ENCODE results near the gene MRPL42. TPM values are rescaled to one million over a fixed set of nuclear protein-coding genes. Genes with fewer than 3 reads are reported as not detected.

MRPL42 gene
- total RNA-seq, 1 experiment from 2014 or later = 121 TPM

DNA sequence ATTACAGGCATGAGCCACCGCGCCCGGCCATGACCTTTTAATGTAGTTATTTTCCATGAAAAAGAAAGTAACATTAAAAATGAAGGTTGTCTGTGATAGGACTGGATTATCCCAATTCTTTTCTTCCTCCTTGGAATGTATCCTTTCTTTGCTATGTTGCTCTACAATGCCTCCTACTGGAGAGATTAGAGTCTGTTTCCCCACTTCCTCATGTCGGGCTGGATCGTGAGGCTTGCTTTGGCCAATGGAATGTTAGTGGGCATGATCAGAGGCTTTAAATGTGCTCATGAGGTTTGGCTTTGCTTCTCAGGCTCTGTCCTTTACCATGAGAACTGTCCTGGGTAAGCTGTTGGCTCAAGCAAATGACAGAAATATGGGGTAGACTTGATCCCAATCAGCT, 70.5 kb downstream of the MRPL42 start:
- POLR2A ChIA-PET = no interaction called here
- H3K4me3 Mint-ChIP-seq = no peak overlapping the region
- no peaks in the 10 kb centered on the region for H3K9me3 Mint-ChIP-seq
- peaks cover 3% of the 10 kb centered on the region for H3K4me1 Mint-ChIP-seq
- no peak for TF ChIP-seq ZBTB21 (CRISPR knock-in tag; IDR thresholded peaks at IDR 0.05; ENCODE audit: borderline replicate concordance)
- TF ChIP-seq ESRRA (CRISPR knock-in tag; IDR thresholded peaks at IDR 0.05; ENCODE audit: borderline replicate concordance) = no peak
- TF ChIP-seq, protein P1, sequence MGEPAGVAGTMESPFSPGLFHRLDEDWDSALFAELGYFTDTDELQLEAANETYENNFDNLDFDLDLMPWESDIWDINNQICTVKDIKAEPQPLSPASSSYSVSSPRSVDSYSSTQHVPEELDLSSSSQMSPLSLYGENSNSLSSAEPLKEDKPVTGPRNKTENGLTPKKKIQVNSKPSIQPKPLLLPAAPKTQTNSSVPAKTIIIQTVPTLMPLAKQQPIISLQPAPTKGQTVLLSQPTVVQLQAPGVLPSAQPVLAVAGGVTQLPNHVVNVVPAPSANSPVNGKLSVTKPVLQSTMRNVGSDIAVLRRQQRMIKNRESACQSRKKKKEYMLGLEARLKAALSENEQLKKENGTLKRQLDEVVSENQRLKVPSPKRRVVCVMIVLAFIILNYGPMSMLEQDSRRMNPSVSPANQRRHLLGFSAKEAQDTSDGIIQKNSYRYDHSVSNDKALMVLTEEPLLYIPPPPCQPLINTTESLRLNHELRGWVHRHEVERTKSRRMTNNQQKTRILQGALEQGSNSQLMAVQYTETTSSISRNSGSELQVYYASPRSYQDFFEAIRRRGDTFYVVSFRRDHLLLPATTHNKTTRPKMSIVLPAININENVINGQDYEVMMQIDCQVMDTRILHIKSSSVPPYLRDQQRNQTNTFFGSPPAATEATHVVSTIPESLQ (CRISPR knock-in tag; IDR thresholded peaks at IDR 0.05) = no peak
- no peak for TF ChIP-seq IRF2 (CRISPR knock-in tag; IDR thresholded peaks at IDR 0.05; ENCODE audit: borderline replicate concordance, low read depth)
- no peak for TF ChIP-seq ZNF512 (CRISPR knock-in tag; IDR thresholded peaks at IDR 0.05; ENCODE audit: borderline replicate concordance)
- TF ChIP-seq SOX15 (CRISPR knock-in tag; IDR thresholded peaks at IDR 0.05) = no peak
- CTCF ChIA-PET = interaction anchor here (1.6 to 5.6 kb wide), 2 partner anchors 35 to 565 kb away, joined by 5 to 22 read pairs; no protein-coding TSS in a partner anchor
- peak; percentile 65 for ATAC-seq
- no peaks in the 10 kb centered on the region for H3K27me3 Mint-ChIP-seq (ENCODE audit: low read depth)
- H3K36me3 Mint-ChIP-seq = no peaks in the 10 kb centered on the region
- no peak for DNase-seq (ENCODE audit: low spot score)
- H3K27ac Mint-ChIP-seq = no peak overlapping the region

GRCh38 chr12:93539821-93540220, 72.5 kb downstream of the MRPL42 start:
- no peak overlapping the region for H3K27ac Mint-ChIP-seq
- peaks cover 3% of the 10 kb centered on the region for H3K4me1 Mint-ChIP-seq
- CTCF ChIA-PET = interaction anchor here (1.4 to 5.6 kb wide), 3 partner anchors 14 to 562 kb away, joined by 3 to 22 read pairs (median 4); no protein-coding TSS in a partner anchor
- DNase-seq (ENCODE audit: low spot score) (no peak), ATAC-seq (no peak)
- POLR2A ChIA-PET = no interaction called here
- H3K9me3 Mint-ChIP-seq = no peaks in the 10 kb centered on the region
- 0 out of 2 replicates have a peak, but pooled peaks cover 7% of the 10 kb centered on the region for H3K36me3 Mint-ChIP-seq
- H3K27me3 Mint-ChIP-seq (ENCODE audit: low read depth) = no peaks in the 10 kb centered on the region
- no peak overlapping the region for H3K4me3 Mint-ChIP-seq
- TF ChIP-seq, protein P2, sequence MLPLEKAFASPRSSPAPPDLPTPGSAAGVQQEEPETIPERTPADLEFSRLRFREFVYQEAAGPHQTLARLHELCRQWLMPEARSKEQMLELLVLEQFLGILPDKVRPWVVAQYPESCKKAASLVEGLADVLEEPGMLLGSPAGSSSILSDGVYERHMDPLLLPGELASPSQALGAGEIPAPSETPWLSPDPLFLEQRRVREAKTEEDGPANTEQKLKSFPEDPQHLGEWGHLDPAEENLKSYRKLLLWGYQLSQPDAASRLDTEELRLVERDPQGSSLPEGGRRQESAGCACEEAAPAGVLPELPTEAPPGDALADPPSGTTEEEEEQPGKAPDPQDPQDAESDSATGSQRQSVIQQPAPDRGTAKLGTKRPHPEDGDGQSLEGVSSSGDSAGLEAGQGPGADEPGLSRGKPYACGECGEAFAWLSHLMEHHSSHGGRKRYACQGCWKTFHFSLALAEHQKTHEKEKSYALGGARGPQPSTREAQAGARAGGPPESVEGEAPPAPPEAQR (CRISPR knock-in tag; IDR thresholded peaks at IDR 0.05) = no peak
- no peak for TF ChIP-seq AFF4 (CRISPR knock-in tag; IDR thresholded peaks at IDR 0.05; ENCODE audit: borderline replicate concordance)
- no peak for TF ChIP-seq E2F1 (CRISPR knock-in tag; IDR thresholded peaks at IDR 0.05)
- no peak for TF ChIP-seq CBFB (CRISPR knock-in tag; IDR thresholded peaks at IDR 0.05; ENCODE audit: low read depth)
- TF ChIP-seq, protein P3, sequence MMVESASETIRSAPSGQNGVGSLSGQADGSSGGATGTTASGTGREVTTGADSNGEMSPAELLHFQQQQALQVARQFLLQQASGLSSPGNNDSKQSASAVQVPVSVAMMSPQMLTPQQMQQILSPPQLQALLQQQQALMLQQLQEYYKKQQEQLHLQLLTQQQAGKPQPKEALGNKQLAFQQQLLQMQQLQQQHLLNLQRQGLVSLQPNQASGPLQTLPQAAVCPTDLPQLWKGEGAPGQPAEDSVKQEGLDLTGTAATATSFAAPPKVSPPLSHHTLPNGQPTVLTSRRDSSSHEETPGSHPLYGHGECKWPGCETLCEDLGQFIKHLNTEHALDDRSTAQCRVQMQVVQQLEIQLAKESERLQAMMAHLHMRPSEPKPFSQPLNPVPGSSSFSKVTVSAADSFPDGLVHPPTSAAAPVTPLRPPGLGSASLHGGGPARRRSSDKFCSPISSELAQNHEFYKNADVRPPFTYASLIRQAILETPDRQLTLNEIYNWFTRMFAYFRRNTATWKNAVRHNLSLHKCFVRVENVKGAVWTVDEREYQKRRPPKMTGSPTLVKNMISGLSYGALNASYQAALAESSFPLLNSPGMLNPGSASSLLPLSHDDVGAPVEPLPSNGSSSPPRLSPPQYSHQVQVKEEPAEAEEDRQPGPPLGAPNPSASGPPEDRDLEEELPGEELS (CRISPR knock-in tag; IDR thresholded peaks at IDR 0.05) = no peak
- no peak for TF ChIP-seq RELA (CRISPR knock-in tag; IDR thresholded peaks at IDR 0.05; ENCODE audit: borderline replicate concordance)
- no peak for TF ChIP-seq GTF2I (CRISPR knock-in tag; conservative IDR thresholded peaks at IDR 0.05)
- no peak for TF ChIP-seq FOXK1 (CRISPR knock-in tag; IDR thresholded peaks at IDR 0.05)
- TF ChIP-seq ZNF232 (CRISPR knock-in tag; IDR thresholded peaks at IDR 0.05) = no peak
- no peak for TF ChIP-seq PRRX2 (CRISPR knock-in tag; IDR thresholded peaks at IDR 0.05)
- TF ChIP-seq FOXP1 (CRISPR knock-in tag; IDR thresholded peaks at IDR 0.05; ENCODE audit: borderline replicate concordance) = no peak
- no peak for TF ChIP-seq ZMAT4 (CRISPR knock-in tag; IDR thresholded peaks at IDR 0.05)
- TF ChIP-seq ELF4 (CRISPR knock-in tag; IDR thresholded peaks at IDR 0.05; ENCODE audit: low read depth) = no peak
- no peak for TF ChIP-seq MYBL2 (CRISPR knock-in tag; IDR thresholded peaks at IDR 0.05)
